Cardiac muscle cell (in vitro differentiated cells and primary cell): Measurements from ENCODE around the gene INPP5F. TPM values are rescaled to one million over a fixed set of nuclear protein-coding genes. Genes with fewer than 3 reads are reported as not detected.

Experiments
- DNase-seq, 2 donors: peaks; one replicate each; pipeline versions ENCODE4 v3.0.0 to v3.0.0-alpha.2; 2010 to 2017; ENCODE audit warnings: low read depth in 1 of 2, low spot score in 1 of 2
- H3K27ac ChIP-seq: fragments of 200-600 bp; sonication (generic); 2 replicates; pipeline ENCODE4 v1.5.1; 2016
- H3K27me3 ChIP-seq: fragments of 200-600 bp; sonication (generic); 2 replicates; pipeline ENCODE4 v1.6.0; 2016; ENCODE audit warnings: control low read depth
- H3K36me3 ChIP-seq: fragments of 200-600 bp; sonication (generic); 2 replicates; pipeline ENCODE4 v1.5.1; 2016; ENCODE audit warnings: control low read depth
- H3K4me1 ChIP-seq: fragments of 200-600 bp; sonication (generic); 2 replicates; pipeline ENCODE4 v1.8.1; 2017; ENCODE audit warnings: low read depth, mild to moderate bottlenecking, mixed run types
- H3K4me3 ChIP-seq: fragments of 200-600 bp; sonication (generic); 2 replicates; pipeline ENCODE4 v1.5.1; 2016; ENCODE audit warnings: mild to moderate bottlenecking
- H3K9me3 ChIP-seq: fragments of 200-600 bp; sonication (generic); 2 replicates; pipeline ENCODE4 v1.5.1; 2017; ENCODE audit warnings: low read depth, mild to moderate bottlenecking, control low read depth
- polyA plus RNA-seq: library from polyadenylated mRNA; unstranded; fragments of >200 nt; fragmentation: Nextera tagmentation; extraction: Ambion mirVana; gene quantifications from 2 replicates; pipeline ENCODE4 v1.2.1, GENCODE V29; 2016
- total RNA-seq: library from RNA; depleted of rRNA; stranded (reverse); fragments of >200 nt; gene quantifications from 2 replicates; pipeline ENCODE4 v1.2.3, GENCODE V29; 2016
- TF ChIP-seq, protein P1 (sequence below): IDR thresholded peaks from 2 replicates; pipeline ENCODE4 v1.5.1; 2012; ENCODE audit warnings: low read depth, mild to moderate bottlenecking, low read length

The INPP5F gene
- total and polyA plus RNA-seq, 2 experiments from 2014 or later: 10.2 to 15.7 TPM

DNA sequence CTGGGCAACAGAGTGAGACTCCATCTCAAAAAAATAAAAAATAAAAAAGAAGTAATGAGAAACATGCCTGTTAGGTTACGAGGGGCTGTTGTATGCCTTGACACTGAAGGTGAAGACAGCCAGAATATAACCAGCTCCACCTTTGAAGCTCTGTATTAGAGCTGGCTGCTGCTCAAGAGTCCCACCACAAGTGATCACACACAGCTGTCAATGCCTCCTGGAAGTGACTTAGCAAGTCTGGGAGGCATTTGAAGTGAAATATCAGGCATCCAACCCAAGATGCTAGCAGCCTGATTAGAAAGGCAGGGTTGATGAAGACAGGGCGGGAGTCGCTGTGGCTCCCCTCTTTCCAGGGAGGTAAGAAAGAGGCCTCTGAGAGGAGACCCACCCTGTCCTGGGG, 34.1 kb upstream of the INPP5F start:
- H3K9me3 ChIP-seq: no peaks in the 10 kb centered on the region

DNA sequence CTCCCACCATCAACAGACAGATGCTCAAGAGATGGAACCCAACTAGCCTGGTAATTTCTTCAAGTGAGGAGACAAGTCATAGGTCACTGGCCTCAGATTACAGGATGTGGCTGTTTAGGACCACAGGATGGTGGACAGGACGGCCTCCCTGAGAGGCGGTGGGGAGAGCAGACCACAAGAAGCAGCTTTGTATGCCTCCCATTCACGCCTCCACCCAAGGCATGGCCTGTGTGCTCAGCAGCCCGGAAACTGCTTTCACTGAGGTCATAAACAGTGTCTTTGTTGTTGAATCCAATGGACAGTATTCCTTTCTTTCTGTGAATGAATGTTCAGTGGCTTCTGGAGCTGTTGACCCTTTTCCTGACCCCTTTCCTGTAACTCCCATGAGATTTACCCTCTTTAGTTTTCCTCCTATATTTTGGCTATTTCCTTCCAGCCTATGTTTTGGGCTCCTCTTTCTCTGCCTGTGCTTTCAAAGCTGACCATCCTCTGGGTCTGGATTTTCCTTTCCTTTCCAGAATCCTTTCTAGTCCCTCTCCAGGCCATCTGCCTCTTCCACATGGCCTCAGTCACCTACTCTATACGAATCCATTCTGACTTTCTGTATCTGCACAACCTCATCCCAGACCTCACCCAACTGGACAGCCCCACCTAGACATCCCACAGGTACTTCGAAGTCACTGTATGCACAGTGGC, 32.4 kb upstream of the INPP5F start:
- Histone ChIP-seq H3K4me3 (no peak overlapping the region), H3K27me3 (no peaks in the 10 kb centered on the region), H3K27ac (no peak overlapping the region), H3K4me1 (peaks cover 3% of the 10 kb centered on the region), H3K9me3 (no peaks in the 10 kb centered on the region), H3K36me3 (no peaks in the 10 kb centered on the region)
- DNase-seq: no peak
- TF ChIP-seq, protein P1, sequence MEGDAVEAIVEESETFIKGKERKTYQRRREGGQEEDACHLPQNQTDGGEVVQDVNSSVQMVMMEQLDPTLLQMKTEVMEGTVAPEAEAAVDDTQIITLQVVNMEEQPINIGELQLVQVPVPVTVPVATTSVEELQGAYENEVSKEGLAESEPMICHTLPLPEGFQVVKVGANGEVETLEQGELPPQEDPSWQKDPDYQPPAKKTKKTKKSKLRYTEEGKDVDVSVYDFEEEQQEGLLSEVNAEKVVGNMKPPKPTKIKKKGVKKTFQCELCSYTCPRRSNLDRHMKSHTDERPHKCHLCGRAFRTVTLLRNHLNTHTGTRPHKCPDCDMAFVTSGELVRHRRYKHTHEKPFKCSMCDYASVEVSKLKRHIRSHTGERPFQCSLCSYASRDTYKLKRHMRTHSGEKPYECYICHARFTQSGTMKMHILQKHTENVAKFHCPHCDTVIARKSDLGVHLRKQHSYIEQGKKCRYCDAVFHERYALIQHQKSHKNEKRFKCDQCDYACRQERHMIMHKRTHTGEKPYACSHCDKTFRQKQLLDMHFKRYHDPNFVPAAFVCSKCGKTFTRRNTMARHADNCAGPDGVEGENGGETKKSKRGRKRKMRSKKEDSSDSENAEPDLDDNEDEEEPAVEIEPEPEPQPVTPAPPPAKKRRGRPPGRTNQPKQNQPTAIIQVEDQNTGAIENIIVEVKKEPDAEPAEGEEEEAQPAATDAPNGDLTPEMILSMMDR: no peak

More for the DNA sequence above, 34.1 kb upstream of the INPP5F start:
- Histone ChIP-seq H3K4me1 (peaks cover 19% of the 10 kb centered on the region), H3K4me3 (no peak overlapping the region), H3K36me3 (no peaks in the 10 kb centered on the region), H3K27me3 (no peaks in the 10 kb centered on the region), H3K27ac (no peak overlapping the region)
- TF ChIP-seq, protein P1: no peak
- DNase-seq: peak in 1 of 2 donors; percentile 55

DNA sequence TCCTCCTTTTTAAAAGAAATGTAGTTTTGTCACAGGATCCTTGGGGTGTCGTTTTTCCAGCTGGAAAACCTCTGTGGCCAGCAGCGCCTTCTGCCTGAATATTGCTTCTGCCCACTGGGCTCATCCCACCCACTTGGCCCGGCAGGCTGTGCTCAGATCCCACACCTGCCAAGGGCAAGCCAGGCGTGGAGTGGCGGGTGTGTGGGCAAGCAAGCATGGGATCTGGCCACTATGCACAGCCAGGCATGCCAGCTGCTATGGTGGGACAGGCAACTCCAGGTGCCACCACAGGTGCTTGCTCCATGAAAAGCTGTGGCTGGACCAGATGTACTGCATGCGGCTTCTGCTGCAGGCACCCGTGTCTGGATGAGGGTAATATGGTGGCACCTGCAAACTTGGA, 31.2 kb upstream of the INPP5F start:
- TF ChIP-seq, protein P1: no peak
- Histone ChIP-seq H3K9me3 (no peaks in the 10 kb centered on the region), H3K4me3 (no peak overlapping the region), H3K27me3 (no peaks in the 10 kb centered on the region), H3K27ac (no peak overlapping the region), H3K36me3 (no peaks in the 10 kb centered on the region), H3K4me1 (no peaks in the 10 kb centered on the region)
- no peak for DNase-seq

DNA sequence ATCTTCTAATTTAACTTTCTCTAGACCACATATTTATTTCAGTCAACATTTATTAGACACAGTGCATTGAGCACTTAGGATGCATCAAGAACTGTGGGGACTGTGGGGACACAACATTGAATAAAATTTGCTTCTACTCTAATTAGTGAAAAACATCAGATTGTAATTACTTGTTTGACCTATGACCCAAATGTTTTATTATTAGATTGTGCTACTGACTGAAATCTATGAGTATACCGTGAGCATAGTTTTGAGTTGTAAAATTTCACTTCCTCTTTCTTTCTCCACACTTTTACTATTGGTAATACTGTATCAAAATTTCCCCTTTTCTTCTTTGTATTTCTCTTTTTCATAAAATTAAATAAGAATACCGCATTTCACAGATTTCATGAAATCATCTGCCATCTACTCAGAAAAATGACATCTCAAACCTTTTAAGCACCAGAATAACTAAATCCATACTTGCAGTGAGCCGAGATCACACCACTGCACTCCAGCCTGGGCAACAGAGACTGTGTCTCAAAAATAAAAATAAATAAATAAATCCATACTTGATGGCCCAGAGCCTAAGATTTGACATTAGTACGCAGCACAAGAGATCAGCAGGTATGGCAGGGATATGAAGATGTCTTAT, 25.4 kb upstream of the INPP5F start:
- TF ChIP-seq, protein P1: no peak
- H3K9me3 ChIP-seq: no peaks in the 10 kb centered on the region
- DNase-seq: no peak
- no peak overlapping the region for H3K27ac ChIP-seq
- H3K36me3 ChIP-seq: no peaks in the 10 kb centered on the region
- no peak overlapping the region for H3K4me3 ChIP-seq
- no peaks in the 10 kb centered on the region for H3K4me1 ChIP-seq
- no peaks in the 10 kb centered on the region for H3K27me3 ChIP-seq

DNA sequence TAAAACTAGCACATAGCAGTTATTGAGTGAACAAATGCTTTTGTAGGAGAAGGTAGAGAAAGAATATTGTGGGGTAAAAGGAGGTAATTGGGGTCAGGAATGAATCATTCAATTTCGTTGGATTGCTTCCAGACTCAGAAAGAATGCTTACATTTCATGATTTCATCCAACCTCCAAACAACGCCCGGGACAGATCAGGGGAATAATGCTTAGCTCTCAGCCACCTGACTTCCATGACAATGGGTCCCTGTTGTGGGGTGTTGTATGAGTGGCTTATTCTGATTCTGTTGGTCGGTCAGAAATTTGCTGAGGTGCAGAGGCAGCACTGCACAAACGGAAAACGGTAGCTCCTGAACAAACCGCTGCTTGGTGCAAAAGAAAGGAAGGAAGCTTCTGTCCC, 24.0 kb upstream of the INPP5F start:
- no peaks in the 10 kb centered on the region for H3K4me1 ChIP-seq
- DNase-seq: peak in 1 of 2 donors; percentile 45
- no peaks in the 10 kb centered on the region for H3K9me3 ChIP-seq
- TF ChIP-seq, protein P1: no peak
- no peaks in the 10 kb centered on the region for H3K36me3 ChIP-seq
- no peak overlapping the region for H3K27ac ChIP-seq
- H3K4me3 ChIP-seq: no peak overlapping the region
- H3K27me3 ChIP-seq: no peaks in the 10 kb centered on the region
